Measurements from ENCODE around the gene REM2. TPM values are rescaled to one million over a fixed set of nuclear protein-coding genes. Genes with fewer than 3 reads are reported as not detected.
A peak's percentile ranks its signal among the peaks of the same experiment; 100 is the strongest.

REM2 gene
- total RNA-seq (ENCODE audit: unreplicated experiment): 0.36 TPM
- long read RNA-seq: 0 reads

- Mint-ChIP-seq H3K36me3 (ENCODE audit: low read depth, unreplicated experiment) (peaks cover 18% of the 10 kb centered on the region), H3K4me1 (ENCODE audit: unreplicated experiment) (peaks cover 43% of the 10 kb centered on the region), H3K27ac (ENCODE audit: unreplicated experiment) (peak within 1 kb of the TSS; percentile 70), H3K4me3 (ENCODE audit: unreplicated experiment) (peak within 1 kb of the TSS; percentile 56), H3K27me3 (ENCODE audit: unreplicated experiment) (peaks cover 30% of the 10 kb centered on the region), H3K9me3 (ENCODE audit: unreplicated experiment) (no peaks in the 10 kb centered on the region)
- no peak for TF ChIP-seq CTCF (IDR thresholded peaks at IDR 0.05; ENCODE audit: unreplicated experiment)
- DNase-seq (ENCODE audit: low spot score): no peak
These were observed at the start of gene REM2 for GRCh38 chr14:22883173-22883976. REM2 (plus strand) TSS chr14:22883222; CDS start chr14:22883288, 66 bp downstream.

GRCh38 chr14:22835505-22835904 is 47.5 kb upstream of the REM2 start:
- Mint-ChIP-seq H3K4me1 (ENCODE audit: unreplicated experiment) (peaks cover 62% of the 10 kb centered on the region), H3K4me3 (ENCODE audit: unreplicated experiment) (peak overlapping the region; percentile 100), H3K27ac (ENCODE audit: unreplicated experiment) (peak overlapping the region; percentile 80), H3K9me3 (ENCODE audit: unreplicated experiment) (no peaks in the 10 kb centered on the region), H3K36me3 (ENCODE audit: low read depth, unreplicated experiment) (peaks cover 13% of the 10 kb centered on the region), H3K27me3 (ENCODE audit: unreplicated experiment) (peaks cover 21% of the 10 kb centered on the region)
- no peak for DNase-seq (ENCODE audit: low spot score)
- no peak for TF ChIP-seq CTCF (IDR thresholded peaks at IDR 0.05; ENCODE audit: unreplicated experiment)

- no peak for TF ChIP-seq CTCF (IDR thresholded peaks at IDR 0.05; ENCODE audit: unreplicated experiment)
- DNase-seq (ENCODE audit: low spot score): peak; percentile 56
- Mint-ChIP-seq H3K36me3 (ENCODE audit: low read depth, unreplicated experiment) (peaks cover 19% of the 10 kb centered on the region), H3K9me3 (ENCODE audit: unreplicated experiment) (no peaks in the 10 kb centered on the region), H3K27me3 (ENCODE audit: unreplicated experiment) (peaks cover 21% of the 10 kb centered on the region), H3K4me1 (ENCODE audit: unreplicated experiment) (peaks cover 61% of the 10 kb centered on the region), H3K4me3 (ENCODE audit: unreplicated experiment) (peak within 1 kb of the TSS; percentile 100), H3K27ac (ENCODE audit: unreplicated experiment) (peak within 1 kb of the TSS; percentile 96)
These were observed 46.5 kb upstream of the REM2 start, which contains the start of gene MMP14 for GRCh38 chr14:22836301-22837113. MMP14 (plus strand) TSS chr14:22836585; CDS start chr14:22836818, 233 bp downstream.

GRCh38 chr14:22837114-22837749 is 45.8 kb upstream of the REM2 start:
- Mint-ChIP-seq H3K9me3 (ENCODE audit: unreplicated experiment) (no peaks in the 10 kb centered on the region), H3K4me1 (ENCODE audit: unreplicated experiment) (peaks cover 63% of the 10 kb centered on the region), H3K36me3 (ENCODE audit: low read depth, unreplicated experiment) (peaks cover 23% of the 10 kb centered on the region), H3K4me3 (ENCODE audit: unreplicated experiment) (peak overlapping the region; percentile 100), H3K27ac (ENCODE audit: unreplicated experiment) (peak overlapping the region; percentile 96), H3K27me3 (ENCODE audit: unreplicated experiment) (peaks cover 19% of the 10 kb centered on the region)
- no peak for DNase-seq (ENCODE audit: low spot score)
- TF ChIP-seq CTCF (IDR thresholded peaks at IDR 0.05; ENCODE audit: unreplicated experiment): no peak

Measured in endothelial cell (in vitro differentiated cells).